RWPE1 (cell line): ENCODE data around the gene ADGRG2.

Experiments
- CTCF ChIA-PET: fragments of 350-600 bp; sonication (Branson Sonifier 250); formaldehyde crosslinking; extraction: SDS; loops from one replicate; lab custom pipeline; 2021; lab: Yijun Ruan, JAX
- POLR2A ChIA-PET: fragments of 400-600 bp; formaldehyde crosslinking; extraction: SDS; loops from one replicate; lab custom pipeline; 2020; ENCODE audit warnings: antibody characterized with exemption; ENCODE audit not compliant: low non-redundant PET; lab: Yijun Ruan, JAX
- DNase-seq: peaks from one replicate; pipeline ENCODE4 v3.0.0; 2012; ENCODE audit warnings: low spot score
- H3K27ac ChIP-seq: fragments of 450-650 bp; 2 replicates; pipeline ENCODE4 v1.5.1; 2017
- TF ChIP-seq, protein P1 (sequence below): fragments of 450-650 bp; conservative IDR thresholded peaks from 2 replicates; pipeline ENCODE4 v1.5.1; 2017; ENCODE audit warnings: low read depth, mild to moderate bottlenecking

The ADGRG2 gene

DNA sequence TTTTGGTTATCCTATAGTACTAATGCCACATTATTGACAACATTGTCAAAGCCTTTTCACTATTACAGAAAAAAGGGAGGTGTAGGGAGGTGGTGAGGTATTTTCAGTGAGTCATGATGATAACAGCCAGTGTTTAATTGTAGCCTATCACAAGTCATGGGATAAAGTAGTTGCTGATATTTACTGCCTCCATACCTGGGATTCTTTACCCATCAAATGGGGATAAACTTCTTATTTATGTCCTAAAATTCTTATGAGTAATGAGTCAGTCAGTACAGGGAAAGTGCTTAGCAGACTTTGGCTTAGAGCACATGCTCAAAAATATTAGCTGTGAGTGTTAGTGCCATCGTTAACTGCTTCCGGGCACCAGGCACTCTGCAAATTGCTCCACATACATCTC is 25.7 kb downstream of the ADGRG2 start:
- CTCF ChIA-PET = interaction anchor here (0.6 kb wide), 1 partner anchor 160 kb away, joined by 4 read pairs; no protein-coding TSS in a partner anchor
- H3K27ac ChIP-seq = no peak overlapping the region
- POLR2A ChIA-PET = no interaction called here
- peak; percentile 4 for DNase-seq
- TF ChIP-seq, protein P1, sequence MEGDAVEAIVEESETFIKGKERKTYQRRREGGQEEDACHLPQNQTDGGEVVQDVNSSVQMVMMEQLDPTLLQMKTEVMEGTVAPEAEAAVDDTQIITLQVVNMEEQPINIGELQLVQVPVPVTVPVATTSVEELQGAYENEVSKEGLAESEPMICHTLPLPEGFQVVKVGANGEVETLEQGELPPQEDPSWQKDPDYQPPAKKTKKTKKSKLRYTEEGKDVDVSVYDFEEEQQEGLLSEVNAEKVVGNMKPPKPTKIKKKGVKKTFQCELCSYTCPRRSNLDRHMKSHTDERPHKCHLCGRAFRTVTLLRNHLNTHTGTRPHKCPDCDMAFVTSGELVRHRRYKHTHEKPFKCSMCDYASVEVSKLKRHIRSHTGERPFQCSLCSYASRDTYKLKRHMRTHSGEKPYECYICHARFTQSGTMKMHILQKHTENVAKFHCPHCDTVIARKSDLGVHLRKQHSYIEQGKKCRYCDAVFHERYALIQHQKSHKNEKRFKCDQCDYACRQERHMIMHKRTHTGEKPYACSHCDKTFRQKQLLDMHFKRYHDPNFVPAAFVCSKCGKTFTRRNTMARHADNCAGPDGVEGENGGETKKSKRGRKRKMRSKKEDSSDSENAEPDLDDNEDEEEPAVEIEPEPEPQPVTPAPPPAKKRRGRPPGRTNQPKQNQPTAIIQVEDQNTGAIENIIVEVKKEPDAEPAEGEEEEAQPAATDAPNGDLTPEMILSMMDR = no peak

GRCh38 chrX:19094654-19095053 is 27.6 kb downstream of the ADGRG2 start:
- DNase-seq = no peak
- TF ChIP-seq, protein P1 = no peak
- CTCF ChIA-PET = no interaction called here
- no peak overlapping the region for H3K27ac ChIP-seq
- POLR2A ChIA-PET = interaction anchor here (0.6 kb wide), 1 partner anchor 203 kb away, joined by 4 read pairs; no protein-coding TSS in a partner anchor

DNA sequence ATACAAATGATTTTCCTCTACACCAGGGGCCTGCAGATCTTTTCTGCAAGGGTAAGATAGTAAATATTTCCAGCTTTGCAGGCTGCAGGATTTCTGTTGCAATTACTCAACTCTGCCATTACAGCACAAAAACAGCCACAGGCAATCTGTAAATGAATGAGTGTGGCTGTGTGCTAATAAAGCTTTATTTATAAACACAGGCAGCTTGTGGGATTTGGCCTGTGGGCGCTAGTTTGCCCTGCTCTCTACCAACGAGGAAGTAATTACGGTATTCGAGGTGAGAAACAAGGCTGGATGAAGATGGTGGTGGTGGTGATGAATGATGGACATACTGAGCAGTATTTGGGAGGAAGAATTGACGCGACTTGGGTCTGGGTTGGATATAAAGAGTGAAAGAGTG is 30.7 kb downstream of the ADGRG2 start:
- H3K27ac ChIP-seq = no peak overlapping the region
- TF ChIP-seq, protein P1 = no peak
- ChIA-PET POLR2A (no interaction called here), CTCF (interaction anchor here (0.7 kb wide), 1 partner anchor 123 kb away, joined by 4 read pairs; no protein-coding TSS in a partner anchor)
- no peak for DNase-seq

DNA sequence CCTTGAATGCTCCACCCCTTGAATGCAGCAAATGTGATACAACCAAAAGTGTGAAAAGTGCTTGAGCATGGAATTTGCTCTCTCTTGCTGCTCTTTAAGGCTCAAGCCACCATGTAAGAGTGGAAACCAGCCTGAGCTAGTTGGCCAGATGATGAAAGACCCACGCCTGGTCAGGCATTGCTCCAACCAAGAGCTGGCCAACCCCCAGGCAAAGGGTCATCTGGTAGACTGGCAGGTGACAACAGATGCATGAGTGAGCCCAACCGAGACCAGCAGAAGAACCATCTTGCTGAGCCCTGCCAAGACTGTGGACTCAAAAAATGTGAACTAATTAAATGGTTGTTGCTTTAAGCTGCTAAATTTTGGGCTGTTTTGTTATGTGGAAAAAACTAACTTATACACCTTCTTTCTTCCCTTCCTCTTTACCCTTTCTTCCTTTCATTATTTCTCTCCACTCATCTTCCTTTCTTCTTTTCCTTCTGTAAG is 32.7 kb downstream of the ADGRG2 start:
- DNase-seq = no peak
- ChIA-PET POLR2A (no interaction called here), CTCF (no interaction called here)
- H3K27ac ChIP-seq = no peak overlapping the region
- TF ChIP-seq, protein P1 = no peak

GRCh38 chrX:19086102-19086772 is 36.0 kb downstream of the ADGRG2 start:
- TF ChIP-seq, protein P1 = no peak
- POLR2A ChIA-PET = no interaction called here
- CTCF ChIA-PET = no interaction called here
- DNase-seq = no peak
- no peak overlapping the region for H3K27ac ChIP-seq

DNA sequence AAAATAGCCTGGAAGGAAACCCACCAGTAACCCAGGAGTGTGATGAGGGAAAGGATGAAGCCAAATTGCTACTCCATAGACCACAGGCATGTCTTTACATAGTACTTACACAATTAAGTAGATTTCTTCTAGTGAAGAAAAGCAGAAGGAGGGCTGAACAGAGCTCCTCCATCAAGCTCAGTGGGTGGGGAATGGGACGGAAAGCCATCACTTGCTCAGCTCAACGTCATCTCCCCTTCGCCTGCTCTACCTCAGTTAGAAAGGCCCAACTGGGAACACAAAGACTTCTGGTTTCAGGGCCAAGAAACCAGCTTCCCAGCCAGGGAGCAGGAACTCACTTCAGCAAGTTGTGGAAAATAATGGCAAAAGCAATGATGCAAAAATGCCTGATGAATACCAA is 36.6 kb downstream of the ADGRG2 start:
- no peak overlapping the region for H3K27ac ChIP-seq
- TF ChIP-seq, protein P1 = no peak
- DNase-seq = no peak
- ChIA-PET CTCF (no interaction called here), POLR2A (no interaction called here)
